SK-N-SH treated with all-trans-retinoic acid at 6 μM for 48 hours (cell line): Measurements from ENCODE around the gene RBPMS2.

ENCODE experiments used
- ATAC-seq: fragments of 200-7000 bp; cut with Tn5 transposase; 3 replicates; pipeline ENCODE4 v1.9.1; 2020; ENCODE audit warnings: mild to moderate bottlenecking, moderate library complexity
- BACH2 ChIP-seq: fragments of 250-450 bp; sonication (Bioruptor Pico); IDR thresholded peaks from 2 replicates; pipeline ENCODE4 v1.9.0; 2021; ENCODE audit warnings: mild to moderate bottlenecking, borderline replicate concordance
- CREB5 ChIP-seq: fragments of 250-450 bp; sonication (Bioruptor Pico); IDR thresholded peaks from 2 replicates; pipeline ENCODE4 v1.5.1; 2020; ENCODE audit warnings: low read depth, mild to moderate bottlenecking, moderate library complexity
- CSDC2 ChIP-seq: fragments of 250-450 bp; sonication (Bioruptor Pico); IDR thresholded peaks from 2 replicates; pipeline ENCODE4 v1.5.0; 2020; ENCODE audit warnings: mild to moderate bottlenecking, moderate library complexity
- CSRNP3 ChIP-seq: fragments of 250-450 bp; sonication (Bioruptor Pico); IDR thresholded peaks from 2 replicates; pipeline ENCODE4 v1.5.1; 2021; ENCODE audit warnings: mild to moderate bottlenecking, moderate library complexity
- ESRRG ChIP-seq: fragments of 250-450 bp; sonication (Bioruptor Pico); IDR thresholded peaks from 2 replicates; pipeline ENCODE4 v1.6.1; 2021; ENCODE audit warnings: mild to moderate bottlenecking
- GLIS3 ChIP-seq: fragments of 250-450 bp; sonication (Bioruptor Pico); IDR thresholded peaks from 2 replicates; pipeline ENCODE4 v1.5.0; 2020; ENCODE audit warnings: mild to moderate bottlenecking, moderate library complexity
- ISL1 ChIP-seq: fragments of 250-450 bp; sonication (Bioruptor Pico); IDR thresholded peaks from 2 replicates; pipeline ENCODE4 v2.1.2; 2022; ENCODE audit warnings: mild to moderate bottlenecking, moderate library complexity
- OSR1 ChIP-seq: fragments of 250-450 bp; sonication (Bioruptor Pico); IDR thresholded peaks from 2 replicates; pipeline ENCODE4 v1.8.0; 2022; ENCODE audit warnings: moderate library complexity, mild to moderate bottlenecking, inconsistent platforms
- PATZ1 ChIP-seq: fragments of 250-450 bp; sonication (Bioruptor Pico); IDR thresholded peaks from 2 replicates; pipeline ENCODE4 v1.8.0; 2020; ENCODE audit warnings: mild to moderate bottlenecking, moderate library complexity, borderline replicate concordance
- POU6F1 ChIP-seq: fragments of 250-450 bp; sonication (Bioruptor Pico); IDR thresholded peaks from 2 replicates; pipeline ENCODE4 v1.8.0; 2021; ENCODE audit warnings: low read depth, mild to moderate bottlenecking, moderate library complexity, borderline replicate concordance
- PPARA ChIP-seq: fragments of 250-450 bp; sonication (Bioruptor Pico); IDR thresholded peaks from 2 replicates; pipeline ENCODE4 v1.5.0; 2020; ENCODE audit warnings: mild to moderate bottlenecking, borderline replicate concordance
- RARB ChIP-seq: fragments of 250-450 bp; sonication (Bioruptor Pico); IDR thresholded peaks from 2 replicates; pipeline ENCODE4 v1.8.0; 2021; ENCODE audit warnings: mild to moderate bottlenecking, moderate library complexity
- TCF4 ChIP-seq: fragments of 250-450 bp; sonication (Bioruptor Pico); IDR thresholded peaks from 2 replicates; pipeline ENCODE4 v1.8.0; 2021; ENCODE audit warnings: mild to moderate bottlenecking, moderate library complexity, borderline replicate concordance
- TOX ChIP-seq: fragments of 250-450 bp; sonication (Bioruptor Pico); IDR thresholded peaks from 2 replicates; pipeline ENCODE4 v1.8.0; 2021; ENCODE audit warnings: mild to moderate bottlenecking, moderate library complexity, borderline replicate concordance
- TSHZ2 ChIP-seq: fragments of 250-450 bp; sonication (Bioruptor Pico); IDR thresholded peaks from 2 replicates; pipeline ENCODE4 v1.5.0; 2020; ENCODE audit warnings: mild to moderate bottlenecking, moderate library complexity
- ZFP30 ChIP-seq: fragments of 450-650 bp; formaldehyde crosslinking; IDR thresholded peaks from 2 replicates; pipeline ENCODE4 v1.5.0; 2022; ENCODE audit warnings: mild to moderate bottlenecking, moderate library complexity
- ZNF565 ChIP-seq: fragments of 450-650 bp; formaldehyde crosslinking; conservative IDR thresholded peaks from 2 replicates; pipeline ENCODE4 v1.5.0; 2020; ENCODE audit warnings: low read depth, mild to moderate bottlenecking, moderate library complexity

The RBPMS2 gene

GRCh38 chr15:64739577-64740143 is 35.7 kb downstream of the RBPMS2 start:
- ATAC-seq, result no peak
- TF ChIP-seq PATZ1 (CRISPR knock-in tag) (no peak), OSR1 (CRISPR knock-in tag) (no peak), TCF4 (CRISPR knock-in tag) (no peak), CREB5 (no peak), CSRNP3 (no peak), ISL1 (CRISPR knock-in tag) (no peak), POU6F1 (CRISPR knock-in tag) (no peak), CSDC2 (no peak), ZFP30 (CRISPR knock-in tag) (no peak), GLIS3 (no peak), TSHZ2 (no peak), RARB (CRISPR knock-in tag) (no peak)

- ATAC-seq, result no peak
These were observed 36.2 kb downstream of the RBPMS2 start for GRCh38 chr15:64739156-64739555.

More at GRCh38 chr15:64739156-64739555, 36.2 kb downstream of the RBPMS2 start:
- no peak for TF ChIP-seq PATZ1 (CRISPR knock-in tag)
- no peak for TF ChIP-seq RARB (CRISPR knock-in tag)
- no peak for TF ChIP-seq ZNF565 (CRISPR knock-in tag)
- no peak for TF ChIP-seq ESRRG (CRISPR knock-in tag)
- no peak for TF ChIP-seq TSHZ2
- TF ChIP-seq TCF4 (CRISPR knock-in tag), result no peak
- TF ChIP-seq TOX, result no peak
- no peak for TF ChIP-seq BACH2
- no peak for TF ChIP-seq PPARA
